ENCODE data around the gene PTPN6. TPM values are rescaled to one million over a fixed set of nuclear protein-coding genes. Genes with fewer than 3 reads are reported as not detected.
A peak's percentile ranks its signal among the peaks of the same experiment; 100 is the strongest.

Gene PTPN6
- total and polyA plus RNA-seq, 2 of the 13 experiments (the other 11 are each of a cell fraction or from before 2014, with no cell fraction given): 10.5 to 10.6 TPM

- intact Hi-C loops (cut with micrococcal nuclease; ENCODE audit: unreplicated experiment): loop anchor here (1.0 kb wide), 1 partner anchor 148 kb away; the partner anchor contains the start of gene C1R
- H3K36me3 ChIP-seq (replicated peaks in 1 of 2; ENCODE audit: control insufficient read depth in 1 of 2, insufficient read depth in 2 of 2, low read length in 2 of 2): peaks cover 0 to 4% of the 10 kb centered on the region in 2 experiments; a peak in 1 of 5 replicates
- BruUV-seq (replicated peaks): no TSS peak
- WGBS (ENCODE audit: low lambda C conversion rate): 14% methylated on average over 11 of the region's 48 CpGs
- in situ Hi-C loops (cut with HindIII; ENCODE audit: extremely low pct_ligation_motif_present, low pct_unique_long_range_greater_than_20kb): loop anchor here (10.0 kb wide), 1 partner anchor 170 kb away; no protein-coding TSS in a partner anchor
- FAIRE-seq (peak; percentile 92), ATAC-seq (peak; percentile 58), DNase-seq (ENCODE audit: low spot score) (peak; percentile 90)
- H3K4me3 ChIP-seq (replicated peaks in 1 of 3; ENCODE audit: insufficient read depth in 1 of 3, low read depth in 2 of 3, low read length in 3 of 3): peak overlapping the region; percentile 54 to 79 (median 73)
- no peaks in the 10 kb centered on the region for H3K27me3 ChIP-seq (ENCODE audit: control insufficient read depth in 1 of 2, insufficient read depth in 2 of 2, low read length in 2 of 2)
- H4K20me1 ChIP-seq (ENCODE audit: insufficient read depth, low read length): no peaks in the 10 kb centered on the region
- no peak overlapping the region for H2AFZ ChIP-seq (ENCODE audit: low read length)
- H3K9ac ChIP-seq (ENCODE audit: insufficient read depth, low read depth, low read length): peak overlapping the region; percentile 82
- no peaks in the 10 kb centered on the region for H3K9me3 ChIP-seq (ENCODE audit: low read length)
- H3K27ac ChIP-seq (ENCODE audit: extremely low read length, insufficient read depth, low read length): peak overlapping the region; percentile 98
- ChIA-PET POLR2A (interaction anchor here (0.6 to 5.2 kb wide), 51 partner anchors 10 to 410 kb away, joined by 3 to 180 read pairs (median 6); partner anchors contain the start of genes ATN1, C1R, C1RL and C1S), CTCF (ENCODE audit: low intra/inter-chr PET ratio, low total read pairs) (interaction anchor here (0.8 to 2.2 kb wide), 8 partner anchors 17 to 169 kb away, joined by 3 to 15 read pairs (median 4); partner anchors contain the start of genes C1RL and LPCAT3)
- no peaks in the 10 kb centered on the region for H3K79me2 ChIP-seq (ENCODE audit: insufficient read depth, low read length)
- peaks cover 38% of the 10 kb centered on the region for H3K4me1 ChIP-seq (ENCODE audit: insufficient read depth, low read length)
- peak overlapping the region; percentile 92 for H3K4me2 ChIP-seq (ENCODE audit: low read depth, low read length)
- 0 out of 2 replicates have a peak, but pooled peaks have one; percentile 37 for TF ChIP-seq ONECUT2 (CRISPR knock-in tag; IDR thresholded peaks at IDR 0.05)
- no peak for TF ChIP-seq LCORL (IDR thresholded peaks at IDR 0.05)
- TF ChIP-seq LCORL (CRISPR knock-in tag; IDR thresholded peaks at IDR 0.05): peak; percentile 48
- TF ChIP-seq TRIM24 (CRISPR knock-in tag; IDR thresholded peaks at IDR 0.05): no peak
- no peak for TF ChIP-seq RCOR2 (CRISPR knock-in tag; IDR thresholded peaks at IDR 0.05)
- peak; percentile 60; the same call in 1 of the 2 replicates for TF ChIP-seq SAFB2 (CRISPR knock-in tag; IDR thresholded peaks at IDR 0.05; ENCODE audit: borderline replicate concordance, low read depth)
- no peak for TF ChIP-seq ZNF878 (CRISPR knock-in tag; IDR thresholded peaks at IDR 0.05)
- no peak for TF ChIP-seq SYNCRIP (IDR thresholded peaks at IDR 0.05; ENCODE audit: insufficient read depth, low read depth, low read length)
- 0 out of 2 replicates have a peak, but pooled peaks have one; percentile 17 for TF ChIP-seq ZBTB38 (CRISPR knock-in tag; IDR thresholded peaks at IDR 0.05)
- TF ChIP-seq ZBTB42 (CRISPR knock-in tag; IDR thresholded peaks at IDR 0.05): 0 out of 2 replicates have a peak, but pooled peaks have one; percentile 68
- peak; percentile 80 for TF ChIP-seq ZNF777 (CRISPR knock-in tag; IDR thresholded peaks at IDR 0.05)
- TF ChIP-seq NR2F2 (IDR thresholded peaks at IDR 0.05; ENCODE audit: borderline replicate concordance, low read depth): peak; percentile 10; the same call in 1 of the 2 replicates
- TF ChIP-seq ZNF343 (CRISPR knock-in tag; IDR thresholded peaks at IDR 0.05): no peak; the same call in 1 of the 2 replicates
- peak; percentile 29; the same call in 1 of the 2 replicates for TF ChIP-seq ZNF280D (CRISPR knock-in tag; IDR thresholded peaks at IDR 0.05)
- no peak for TF ChIP-seq ZNF468 (CRISPR knock-in tag; IDR thresholded peaks at IDR 0.05)
- TF ChIP-seq STAT5B (CRISPR knock-in tag; IDR thresholded peaks at IDR 0.05): no peak
- TF ChIP-seq NFKB2 (CRISPR knock-in tag; IDR thresholded peaks at IDR 0.05; ENCODE audit: borderline replicate concordance): peak; percentile 79; the same call in 1 of the 2 replicates
- 0 out of 2 replicates have a peak, but pooled peaks have one; percentile 3 for TF ChIP-seq CEBPG (CRISPR knock-in tag; IDR thresholded peaks at IDR 0.05)
- TF ChIP-seq ZNF556 (CRISPR knock-in tag; IDR thresholded peaks at IDR 0.05; ENCODE audit: borderline replicate concordance): no peak
- TF ChIP-seq ZNF382 (CRISPR knock-in tag; IDR thresholded peaks at IDR 0.05; ENCODE audit: borderline replicate concordance): no peak
- no peak for TF ChIP-seq KMT2B (CRISPR knock-in tag; IDR thresholded peaks at IDR 0.05)
These were observed 6.6 kb upstream of the PTPN6 start for GRCh38 chr12:6944381-6945186.
